H9 (cell line): ENCODE data around the gene BDH1. TPM values are rescaled to one million over a fixed set of nuclear protein-coding genes. Genes with fewer than 3 reads are reported as not detected.
"Not testable (repeated sequence)": the region's sequence is repeated elsewhere in the genome, so short reads cannot be mapped to it uniquely, and the experiment has no call there.

Experiments used
- DNase-seq: peaks from one replicate; pipeline ENCODE4 v3.0.0-alpha.2; 2017
- H2AFZ ChIP-seq: one replicate; pipeline ENCODE4 v1.6.1; 2013; ENCODE audit warnings: mild to moderate bottlenecking, low read length, control low read depth, moderate library complexity
- H2AK5ac ChIP-seq: 2 replicates; pipeline ENCODE4 v1.6.1; 2013; ENCODE audit warnings: low read length, control low read depth, mixed read lengths; ENCODE audit not compliant: insufficient read length
- H2BK120ac ChIP-seq: one replicate; pipeline ENCODE4 v1.6.1; 2013; ENCODE audit warnings: low read depth, mild to moderate bottlenecking, low read length, control low read depth, inconsistent platforms; ENCODE audit not compliant: poor library complexity, severe bottlenecking
- H2BK12ac ChIP-seq: 2 replicates; pipeline ENCODE4 v1.6.1; 2013; ENCODE audit warnings: low read length, control low read depth, mixed read lengths, low read depth; ENCODE audit not compliant: insufficient read length
- H2BK15ac ChIP-seq: 2 replicates; pipeline ENCODE4 v1.6.1; 2013; ENCODE audit warnings: low read depth, low read length, control low read depth
- H2BK20ac ChIP-seq: one replicate; pipeline ENCODE4 v1.6.1; 2013; ENCODE audit warnings: low read depth, mild to moderate bottlenecking, low read length, control low read depth, inconsistent platforms; ENCODE audit not compliant: poor library complexity, severe bottlenecking
- H2BK5ac ChIP-seq: 2 replicates; pipeline ENCODE4 v1.6.1; 2013; ENCODE audit warnings: low read length, control low read depth, mixed read lengths; ENCODE audit not compliant: insufficient read length
- H3K14ac ChIP-seq: 2 replicates; pipeline ENCODE4 v1.6.1; 2013; ENCODE audit warnings: low read length, control low read depth; ENCODE audit not compliant: insufficient read depth
- H3K18ac ChIP-seq: 2 replicates; pipeline ENCODE4 v1.6.1; 2013; ENCODE audit warnings: low read depth, mild to moderate bottlenecking, mixed read lengths, low read length, control low read depth; ENCODE audit not compliant: insufficient read length
- H3K23ac ChIP-seq: 2 replicates; pipeline ENCODE4 v1.6.1; 2013; ENCODE audit warnings: low read length, control low read depth, mixed read lengths, low read depth; ENCODE audit not compliant: insufficient read length
- H3K23me2 ChIP-seq: 2 replicates; pipeline ENCODE4 v1.6.1; 2013; ENCODE audit warnings: low read depth, mild to moderate bottlenecking, mixed read lengths, low read length, control low read depth; ENCODE audit not compliant: insufficient read length, poor library complexity, severe bottlenecking
- H3K27ac ChIP-seq: 2 replicates; pipeline ENCODE4 v1.5.1; 2013; ENCODE audit warnings: low read length, control low read depth, mixed read lengths, low read depth; ENCODE audit not compliant: insufficient read length
- H3K27me3 ChIP-seq: 2 replicates; pipeline ENCODE4 v1.6.1; 2013; ENCODE audit warnings: low read length, control low read depth, inconsistent platforms; ENCODE audit not compliant: insufficient read depth
- H3K4ac ChIP-seq: 2 replicates; pipeline ENCODE4 v1.6.1; 2013; ENCODE audit warnings: low read depth, mild to moderate bottlenecking, control low read depth, inconsistent platforms, low read length, moderate library complexity
- H3K4me1 ChIP-seq: 2 replicates; pipeline ENCODE4 v1.6.1; 2013; ENCODE audit warnings: low read length, control low read depth, inconsistent platforms; ENCODE audit not compliant: insufficient read depth
- H3K4me2 ChIP-seq: 2 replicates; pipeline ENCODE4 v1.6.1; 2013; ENCODE audit warnings: low read length, control low read depth, mixed read lengths; ENCODE audit not compliant: insufficient read length, insufficient read depth
- H3K56ac ChIP-seq: 2 replicates; pipeline ENCODE4 v1.6.1; 2013; ENCODE audit warnings: low read depth, mild to moderate bottlenecking, mixed read lengths, low read length, control low read depth; ENCODE audit not compliant: insufficient read length
- H3K79me1 ChIP-seq: 2 replicates; pipeline ENCODE4 v1.6.1; 2013; ENCODE audit warnings: low read depth, mild to moderate bottlenecking, moderate library complexity, low read length, control low read depth, inconsistent platforms; ENCODE audit not compliant: insufficient read depth, poor library complexity, severe bottlenecking
- H3K79me2 ChIP-seq: 2 replicates; pipeline ENCODE4 v1.6.1; 2013; ENCODE audit warnings: low read length, control low read depth, inconsistent platforms; ENCODE audit not compliant: insufficient read depth
- H3K9ac ChIP-seq: 2 replicates; pipeline ENCODE4 v1.6.1; 2013; ENCODE audit warnings: low read length, control low read depth, mixed read lengths; ENCODE audit not compliant: insufficient read length; ENCODE audit errors: extremely low read depth
- H3K9me3 ChIP-seq: one replicate; pipeline ENCODE4 v1.6.1; 2013; ENCODE audit warnings: low read depth, low read length, inconsistent platforms; ENCODE audit not compliant: control insufficient read depth
- H3T11ph ChIP-seq: one replicate; pipeline ENCODE4 v1.6.1; 2013; ENCODE audit warnings: mild to moderate bottlenecking, low read length, control low read depth, inconsistent platforms
- H4K20me1 ChIP-seq: one replicate; pipeline ENCODE4 v1.6.1; 2013; ENCODE audit not compliant: control insufficient read depth, insufficient read length, insufficient read depth
- H4K5ac ChIP-seq: 2 replicates; pipeline ENCODE4 v1.6.1; 2013; ENCODE audit warnings: low read depth, mild to moderate bottlenecking, mixed read lengths, low read length, control low read depth; ENCODE audit not compliant: insufficient read length
- H4K8ac ChIP-seq: replicated peaks from 2 replicates; pipeline ENCODE4 v1.6.1; 2013; ENCODE audit warnings: low read length, control low read depth, mixed read lengths, low read depth; ENCODE audit not compliant: insufficient read length
- H4K91ac ChIP-seq: 2 replicates; pipeline ENCODE4 v1.6.1; 2013; ENCODE audit warnings: low read depth, mild to moderate bottlenecking, moderate library complexity, mixed read lengths, low read length, control low read depth; ENCODE audit not compliant: insufficient read length
- H3K27ac Mint-ChIP-seq, 3 experiments: 2 replicates in 2 of 3; 3 replicates in 1 of 3; pipeline ENCODE4 v1.8.0; 2020 to 2021; ENCODE audit warnings: mixed read lengths in 3 of 3, mild to moderate bottlenecking in 1 of 3, moderate library complexity in 1 of 3
- H3K27me3 Mint-ChIP-seq: 2 replicates; pipeline ENCODE4 v1.8.0; 2021; ENCODE audit warnings: low read depth, mild to moderate bottlenecking, moderate library complexity, mixed read lengths
- H3K36me3 Mint-ChIP-seq, 3 experiments: 2 replicates in 2 of 3; 3 replicates in 1 of 3; pipeline ENCODE4 v1.8.0; 2020 to 2021; ENCODE audit warnings: low read depth in 3 of 3, mixed read lengths in 3 of 3; ENCODE audit not compliant: insufficient read depth in 1 of 3
- H3K4me1 Mint-ChIP-seq, 2 experiments: 2 replicates each; pipeline ENCODE4 v1.8.0; 2020; ENCODE audit warnings: mixed read lengths in 2 of 2
- H3K4me3 Mint-ChIP-seq, 2 experiments: 2 replicates in 1 of 2; 3 replicates in 1 of 2; pipeline ENCODE4 v1.8.0; 2020 to 2021; ENCODE audit warnings: mild to moderate bottlenecking in 2 of 2, mixed read lengths in 2 of 2, moderate library complexity in 1 of 2
- H3K9me3 Mint-ChIP-seq, 2 experiments: 2 replicates in 1 of 2; 3 replicates in 1 of 2; pipeline ENCODE4 v1.8.0; 2020; ENCODE audit warnings: mild to moderate bottlenecking in 2 of 2, mixed read lengths in 2 of 2, moderate library complexity in 1 of 2
- WGBS: extraction: QIAGEN DNeasy Blood & Tissue Kit; methylation state at CpG from one replicate; pipeline ENCODE4 v1.1.7; 2013; ENCODE audit warnings: missing lambda C conversion rate, low lambda C conversion rate, mixed read lengths; ENCODE audit not compliant: insufficient read length; ENCODE audit errors: extremely low coverage; 5-methylcytosine and 5-hydroxymethylcytosine counted together
- total RNA-seq: library from RNA; stranded (reverse); gene quantifications from 2 replicates; pipeline ENCODE4 v1.2.1, GENCODE V29; 2021

BDH1 gene
- total RNA-seq, 1 experiment from 2014 or later, result 23.8 TPM

- H2BK15ac ChIP-seq, H3K4me3 Mint-ChIP-seq, H3K4ac ChIP-seq, H3K9ac ChIP-seq, H3K79me2 ChIP-seq, H2BK20ac ChIP-seq, H3K27ac ChIP-seq, H2BK5ac ChIP-seq, H3K27me3 Mint-ChIP-seq, H3K9me3 Mint-ChIP-seq, H3K14ac ChIP-seq, H2BK120ac ChIP-seq, H3T11ph ChIP-seq, H4K20me1 ChIP-seq, H3K9me3 ChIP-seq, H3K23ac ChIP-seq, DNase-seq, H3K56ac ChIP-seq, H3K4me2 ChIP-seq, H3K18ac ChIP-seq, H3K27me3 ChIP-seq, H3K4me1 ChIP-seq, H4K8ac ChIP-seq, H4K91ac ChIP-seq, H2AK5ac ChIP-seq, H2AFZ ChIP-seq, H2BK12ac ChIP-seq, H3K23me2 ChIP-seq, H3K79me1 ChIP-seq, H4K5ac ChIP-seq: not testable (repeated sequence)
- no CpG with 5 or more reads among the region's 12 CpGs for WGBS
- peak overlapping the region in 1 of 3 experiments; percentile 64; a peak in 1 of 7 replicates for H3K27ac Mint-ChIP-seq
- peaks cover 0 to 21% (median 6%) of the 10 kb centered on the region in 3 experiments; a peak in 5 of 7 replicates for H3K36me3 Mint-ChIP-seq
- peaks cover 34 to 58% of the 10 kb centered on the region in 2 experiments for H3K4me1 Mint-ChIP-seq
Measured at GRCh38 chr3:197516890-197517606, 38.7 kb downstream of the BDH1 start.
